CD4-positive, alpha-beta T cell treated with Interleukin-15 for 4 hours (primary cell): ENCODE measurements around the gene GTSE1.
A peak's percentile ranks its signal among the peaks of the same experiment; 100 is the strongest.

Experiments
- DNase-seq: peaks from one replicate; pipeline ENCODE4 v3.0.0-alpha.2; 2020; ENCODE audit warnings: low spot score

The GTSE1 gene

DNA sequence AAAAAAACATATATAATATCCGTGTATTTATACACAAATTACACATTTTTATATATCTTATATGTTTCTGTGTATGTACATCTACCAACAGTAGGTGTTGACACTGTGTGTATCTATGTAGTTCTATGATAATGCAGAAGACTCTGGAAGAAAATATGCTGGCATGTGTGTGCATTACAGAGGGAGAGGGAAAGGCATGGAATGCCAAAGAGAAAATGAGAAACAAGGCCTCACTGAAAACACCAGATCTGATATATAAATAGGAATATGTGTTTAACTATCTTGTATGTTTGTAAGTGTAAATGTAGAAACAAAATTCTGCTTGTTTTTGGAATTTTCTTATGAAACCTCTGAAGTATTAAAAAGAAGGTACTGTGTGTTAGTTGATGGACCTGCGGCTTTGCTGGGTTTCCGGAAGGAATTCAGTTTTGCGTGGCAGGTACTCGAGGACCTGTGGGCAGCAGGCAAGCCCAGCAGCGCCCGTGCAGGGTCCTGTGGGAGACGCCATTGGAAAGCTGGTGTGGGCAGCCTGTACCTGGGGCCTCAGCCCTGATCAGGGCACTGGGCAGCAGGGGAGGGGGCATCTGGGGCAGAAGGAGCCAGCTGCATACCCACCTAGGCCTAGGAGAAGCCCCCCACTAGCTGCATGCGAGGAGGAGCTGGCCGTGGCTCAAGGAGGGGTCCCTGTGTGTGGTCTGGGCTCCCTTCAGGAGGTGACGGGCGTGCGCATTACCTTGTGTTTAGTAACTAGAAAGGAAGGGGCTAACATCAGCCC lies 31.2 kb downstream of the GTSE1 start:
- DNase-seq, result no peak

DNA sequence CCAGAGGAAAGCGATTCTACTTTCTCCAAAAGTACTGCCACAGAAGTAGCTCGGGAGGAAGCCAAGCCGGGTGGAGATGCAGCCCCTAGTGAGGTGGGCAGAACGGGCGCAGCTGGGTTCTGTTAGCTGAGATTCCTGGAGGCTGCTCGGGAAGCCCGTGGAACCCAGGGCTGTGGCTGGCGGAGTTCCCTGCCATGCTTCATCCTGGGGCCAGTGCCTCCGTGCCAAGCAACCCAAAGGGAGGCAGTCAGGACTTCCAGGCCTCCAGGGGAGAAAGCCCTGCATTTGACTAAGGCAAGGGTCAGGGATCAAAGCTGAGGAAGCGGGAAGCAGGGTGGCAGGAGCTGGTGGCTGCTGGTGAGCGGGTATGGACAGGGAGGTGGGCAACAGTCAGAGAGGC lies 32.1 kb downstream of the GTSE1 start:
- no peak for DNase-seq

DNA sequence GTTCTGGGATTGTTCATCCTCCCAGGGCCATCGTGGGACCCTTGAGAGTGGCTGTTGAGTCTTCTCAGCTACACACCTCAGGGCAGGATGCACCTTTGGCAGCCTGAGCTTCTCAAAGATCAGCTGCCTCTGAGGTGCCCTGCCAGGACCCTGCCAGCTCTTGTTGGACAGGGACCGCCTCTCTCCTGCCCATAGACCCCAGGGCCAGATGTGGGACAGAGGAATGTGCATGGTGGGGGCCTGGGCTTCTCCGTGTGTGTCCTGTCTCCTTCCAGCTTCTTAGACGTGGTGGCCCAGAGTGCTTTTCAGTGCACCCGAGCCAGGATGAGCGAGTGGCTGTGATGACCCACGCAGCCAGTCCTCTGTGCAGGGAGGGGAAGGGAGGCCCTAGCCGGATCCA lies 32.9 kb downstream of the GTSE1 start:
- no peak for DNase-seq

DNA sequence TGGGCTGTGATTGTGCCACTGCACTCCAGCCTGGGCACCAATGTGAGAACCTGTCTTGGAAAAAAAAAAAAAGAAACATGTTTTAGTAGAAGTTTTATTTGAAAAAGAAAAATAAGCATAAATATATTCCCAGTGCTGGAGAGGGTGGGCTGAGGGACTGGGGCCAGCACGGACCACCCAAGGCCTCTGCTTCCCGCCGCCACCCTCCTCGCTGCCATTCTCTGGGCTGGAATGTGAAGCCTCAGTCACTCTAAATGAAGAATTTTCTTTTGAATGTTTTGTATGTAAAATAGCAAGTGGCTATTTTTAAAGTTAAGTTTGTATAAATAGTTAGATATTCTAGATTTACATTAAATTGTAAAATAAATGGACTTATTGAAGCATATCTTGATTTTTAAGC lies 33.8 kb downstream of the GTSE1 start:
- no peak for DNase-seq

DNA sequence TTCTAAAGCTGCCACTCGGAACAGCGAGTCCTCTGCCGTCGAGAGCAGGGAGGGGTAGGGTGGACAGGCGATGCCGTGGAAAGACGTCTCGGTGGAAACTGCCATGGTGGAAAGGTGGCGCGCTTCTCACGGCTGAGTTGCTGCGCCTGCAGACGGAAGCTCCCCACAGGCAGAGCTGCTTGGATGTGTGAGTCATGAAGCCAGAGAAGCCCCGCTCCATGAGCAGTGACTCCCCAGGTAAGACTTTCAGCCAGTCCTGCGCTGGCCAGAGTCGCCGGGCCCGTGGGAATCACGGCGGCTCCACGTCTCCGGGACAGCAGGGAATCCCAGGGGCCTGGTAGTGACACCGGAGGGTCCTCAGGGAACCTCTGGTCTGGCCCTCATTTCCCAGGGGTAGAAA lies 34.8 kb downstream of the GTSE1 start:
- DNase-seq, result no peak

DNA sequence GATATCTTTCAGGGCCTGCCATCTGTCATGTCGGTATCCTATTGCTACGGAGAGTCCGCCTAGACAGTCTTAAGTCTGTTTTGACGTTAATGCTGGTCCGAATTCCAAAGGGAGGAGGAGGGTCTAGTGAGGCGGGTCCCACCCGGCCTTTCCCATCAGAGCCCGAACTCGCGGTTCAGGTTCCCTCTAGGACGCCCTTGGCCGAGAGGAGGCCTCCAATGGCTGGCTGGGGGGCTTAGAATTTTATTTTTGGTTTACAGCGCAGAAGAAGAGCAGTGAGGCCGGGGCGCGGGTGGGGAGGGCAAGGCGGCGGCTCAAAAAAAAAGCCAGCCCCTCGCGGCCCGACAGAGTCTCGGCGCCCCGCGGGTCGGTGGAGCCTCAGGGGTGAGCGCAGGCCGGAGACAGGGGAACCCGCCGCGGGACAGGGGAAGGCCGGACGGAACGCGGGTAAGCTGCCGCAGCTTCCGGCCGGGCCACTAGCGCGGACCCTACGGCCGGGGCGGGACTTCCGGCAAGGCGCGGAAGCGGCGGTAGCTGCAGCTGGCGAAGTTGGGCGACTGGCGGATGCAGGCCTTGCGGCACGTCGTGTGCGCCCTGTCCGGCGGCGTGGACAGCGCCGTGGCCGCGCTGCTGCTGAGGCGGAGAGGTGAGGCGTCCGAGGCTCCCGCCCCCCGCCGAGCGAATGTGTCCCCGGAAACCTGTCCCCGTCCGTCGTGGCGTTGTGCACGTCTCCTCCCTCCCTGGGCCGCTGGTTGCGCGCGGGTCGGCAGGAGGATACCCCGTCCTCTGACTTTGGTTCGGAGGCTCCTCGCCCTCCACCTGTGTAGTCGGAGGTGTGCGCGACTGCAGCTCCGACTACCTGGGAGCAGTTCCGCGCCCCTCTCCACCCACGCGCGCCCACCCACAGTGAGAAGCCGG lies 38.8 kb downstream of the GTSE1 start, which contains the start of gene TRMU:
Gene TRMU (plus strand): TSS at position 514 of the 918 bp plus-strand sequence. CDS start 51 bp downstream, at position 565.
- DNase-seq, result peak; percentile 72

DNA sequence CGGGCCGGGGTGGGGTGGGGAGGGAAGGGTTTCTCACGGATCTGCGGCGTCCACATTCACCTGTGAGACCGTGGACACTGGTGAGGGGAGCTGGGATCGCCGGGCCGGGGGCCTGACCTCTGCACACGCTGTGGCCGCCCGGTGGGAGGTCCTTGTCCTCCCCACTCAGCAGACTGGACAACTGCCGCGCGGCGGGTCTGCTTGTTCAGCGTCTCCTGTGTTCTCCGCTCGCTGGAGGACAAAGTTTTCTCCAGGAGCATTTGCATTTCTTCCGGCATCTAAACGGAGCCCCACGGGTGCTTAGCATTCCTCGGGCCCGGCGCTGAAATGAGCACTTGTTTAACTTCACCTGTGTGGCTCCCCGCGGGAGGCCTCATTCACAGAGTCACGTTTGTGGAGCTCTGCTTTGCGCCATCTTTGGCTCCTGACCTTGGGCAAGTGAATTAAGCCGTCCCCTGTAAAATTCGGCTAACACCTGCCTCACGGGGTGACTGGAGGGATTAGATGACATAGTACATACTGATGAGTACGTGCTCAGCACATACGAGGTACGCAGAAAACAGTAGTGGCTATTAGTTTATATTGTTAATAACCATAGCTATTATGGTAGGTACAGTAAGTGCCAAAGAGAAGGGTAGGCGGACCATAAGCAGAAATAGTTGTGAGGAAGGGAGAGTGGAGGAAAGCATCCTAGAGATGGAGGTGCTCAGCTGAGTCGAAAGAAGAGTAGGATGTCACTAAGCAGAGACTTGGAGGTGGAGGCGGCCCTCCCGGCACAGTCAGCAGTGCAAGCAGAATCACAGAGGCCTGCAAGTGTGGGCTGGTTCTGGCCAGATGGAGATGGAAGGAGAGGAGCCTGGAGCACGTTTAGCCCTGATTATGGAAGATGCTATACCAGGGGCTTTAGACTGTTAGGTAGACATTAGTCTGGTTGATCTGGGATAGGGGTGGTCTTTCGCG lies 39.7 kb downstream of the GTSE1 start:
- no peak for DNase-seq

DNA sequence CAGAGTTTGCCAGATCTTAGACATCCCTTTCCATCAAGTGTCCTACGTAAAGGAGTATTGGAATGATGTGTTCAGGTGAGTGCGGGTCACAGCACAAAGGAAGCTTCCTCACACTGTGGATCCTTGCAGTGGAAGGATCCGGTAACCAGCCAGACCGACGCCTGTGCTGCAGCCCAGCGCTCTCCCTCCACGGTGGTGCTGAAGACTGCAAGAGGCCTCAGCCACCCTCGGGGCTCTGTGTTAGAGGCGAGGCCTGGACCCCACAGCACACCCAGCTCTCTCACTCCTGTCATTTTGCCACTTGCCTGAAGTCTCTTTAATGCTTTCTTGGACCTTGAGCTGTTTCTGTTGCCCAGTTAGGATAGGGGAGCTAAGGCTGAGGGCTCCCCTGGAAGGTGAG lies 41.2 kb downstream of the GTSE1 start:
- no peak for DNase-seq

DNA sequence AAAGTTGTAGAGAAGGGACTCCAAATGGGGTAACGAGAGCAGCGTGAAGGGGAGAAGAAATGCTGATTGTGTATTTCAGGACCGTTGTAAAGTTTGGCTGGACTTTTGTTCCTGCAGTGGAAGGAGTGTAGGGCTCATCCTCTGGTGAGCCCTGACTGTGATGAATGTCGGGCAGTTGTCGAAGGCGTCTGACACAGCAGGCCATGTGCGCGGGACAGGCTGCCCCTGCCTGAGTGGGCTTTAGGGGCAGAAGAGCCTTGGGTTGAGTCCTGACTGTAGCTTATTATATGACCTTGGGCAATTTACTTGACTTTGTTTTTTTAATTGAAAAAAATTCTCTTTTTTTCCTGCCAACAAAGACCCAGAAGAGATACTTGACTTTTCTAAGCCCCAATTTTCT lies 42.0 kb downstream of the GTSE1 start:
- no peak for DNase-seq

DNA sequence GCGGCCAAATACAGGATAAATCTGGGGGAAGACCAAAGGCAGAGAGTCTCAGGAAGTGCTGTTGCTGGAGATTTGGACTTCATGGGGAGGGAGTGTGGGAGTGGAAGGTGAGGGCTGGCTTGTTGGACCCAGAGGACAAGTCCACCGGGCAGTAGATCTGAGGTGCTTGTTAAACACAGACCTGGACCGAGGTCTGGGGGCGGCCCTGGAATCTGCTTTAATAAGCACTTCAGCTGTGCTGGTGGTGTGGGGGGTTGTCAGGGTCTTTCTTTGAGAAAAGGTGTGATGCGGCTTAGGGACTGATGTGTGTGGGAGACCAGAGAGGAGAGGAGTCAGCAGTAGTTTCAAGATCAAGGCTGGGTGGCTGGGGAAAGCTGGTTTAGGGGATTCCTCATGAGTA lies 43.3 kb downstream of the GTSE1 start:
- DNase-seq, result no peak

DNA sequence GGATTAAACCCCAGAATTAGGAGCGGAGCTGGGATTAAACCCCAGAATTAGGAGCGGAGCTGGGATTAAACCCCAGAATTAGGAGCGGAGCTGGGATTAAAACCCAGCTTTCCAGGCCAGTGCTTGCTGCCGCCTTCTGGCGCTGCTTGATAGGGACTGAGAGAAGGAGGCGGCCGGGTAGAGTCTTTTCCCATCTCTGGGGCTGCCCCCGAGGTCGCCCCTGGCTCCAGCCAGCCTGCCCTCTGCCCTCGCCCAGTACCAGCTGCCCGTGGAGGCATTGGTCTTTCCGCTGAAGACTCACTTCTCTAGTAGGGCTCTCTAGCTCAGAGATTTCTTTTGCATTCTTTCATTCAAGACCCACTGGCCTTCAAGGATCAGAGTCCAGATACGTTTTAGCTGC lies 44.0 kb downstream of the GTSE1 start:
- no peak for DNase-seq

DNA sequence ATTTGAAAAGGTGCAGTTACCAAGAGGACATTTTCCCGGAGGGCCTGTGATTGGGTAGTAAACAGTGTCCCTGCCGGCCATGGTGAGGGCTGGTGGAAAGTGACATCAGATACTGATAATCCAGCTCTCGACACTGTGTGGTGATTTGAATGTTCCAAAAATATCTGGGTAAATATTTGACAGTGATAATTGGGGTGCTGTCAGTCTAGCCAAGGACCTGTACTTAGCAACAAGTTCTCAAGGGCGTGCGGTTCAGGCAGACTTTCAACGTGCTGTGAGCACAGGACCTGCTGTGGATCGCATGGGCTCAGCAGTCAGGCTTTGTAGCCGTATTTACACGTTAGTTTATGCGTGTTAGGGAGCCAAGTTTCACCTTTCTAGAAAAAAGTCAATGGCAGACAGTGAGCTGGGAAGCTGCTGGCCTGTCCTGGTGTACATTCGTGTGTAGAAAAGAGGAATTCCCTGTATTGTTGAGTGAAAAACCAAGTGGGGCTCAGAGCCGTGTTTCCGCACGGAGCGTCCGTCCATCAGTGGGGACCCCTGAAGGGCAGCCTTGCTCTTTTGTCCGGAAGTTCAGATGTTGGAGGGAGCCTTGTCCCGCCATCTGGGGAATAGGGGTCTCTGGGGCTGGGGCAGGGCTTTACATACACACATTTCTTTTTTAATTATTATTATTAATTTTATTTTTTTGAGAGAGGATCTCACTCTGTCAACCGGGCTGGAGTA lies 50.2 kb downstream of the GTSE1 start:
- DNase-seq, result no peak

DNA sequence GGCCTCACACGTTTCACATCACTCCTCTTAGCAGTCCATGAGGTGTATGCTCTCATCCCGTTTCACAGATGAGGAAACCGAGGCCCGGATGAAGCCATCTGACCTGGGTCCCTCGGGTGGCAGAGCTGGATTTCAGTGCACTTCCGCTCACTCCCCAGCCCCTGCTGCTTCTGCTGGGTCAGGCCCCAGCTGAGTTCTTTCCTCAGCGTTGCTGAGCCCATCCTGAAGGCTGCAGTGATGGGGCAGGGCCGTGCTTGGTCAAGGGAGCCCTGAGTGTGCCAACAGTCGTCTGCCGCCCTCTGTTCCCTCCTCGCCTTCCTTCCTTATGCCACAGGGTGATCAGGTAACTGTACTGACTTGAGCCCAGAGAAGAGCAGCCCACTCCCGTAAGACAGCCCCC lies 51.0 kb downstream of the GTSE1 start:
- no peak for DNase-seq

DNA sequence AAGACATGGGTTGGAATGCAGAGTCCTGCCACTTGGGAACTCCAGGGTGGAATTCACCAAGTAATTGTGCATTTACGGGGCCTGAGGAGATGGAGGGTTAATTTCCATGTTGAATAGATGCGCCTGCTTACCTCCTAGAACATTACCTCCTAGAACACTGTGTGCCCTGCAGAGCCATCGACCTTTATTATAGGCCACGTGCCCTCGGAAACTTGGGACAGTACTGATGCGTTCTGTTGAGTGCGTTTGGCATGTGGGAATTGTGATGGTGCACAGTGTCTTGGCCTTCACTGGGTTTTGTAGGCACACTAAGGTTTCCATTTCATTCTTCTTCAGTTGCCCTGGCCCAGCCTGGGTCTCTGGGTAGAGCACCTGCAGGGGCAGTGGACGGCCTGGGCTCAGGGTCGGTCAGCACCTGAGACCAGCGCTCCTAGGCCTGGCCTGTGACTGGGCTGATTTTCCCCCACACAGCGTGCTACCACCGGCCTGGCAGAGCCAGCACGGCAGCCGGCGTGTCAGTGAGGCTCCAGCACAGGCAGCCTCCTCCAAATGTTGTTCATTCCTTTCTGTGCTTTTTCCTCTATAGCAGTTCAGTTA lies 51.5 kb downstream of the GTSE1 start:
- no peak for DNase-seq

DNA sequence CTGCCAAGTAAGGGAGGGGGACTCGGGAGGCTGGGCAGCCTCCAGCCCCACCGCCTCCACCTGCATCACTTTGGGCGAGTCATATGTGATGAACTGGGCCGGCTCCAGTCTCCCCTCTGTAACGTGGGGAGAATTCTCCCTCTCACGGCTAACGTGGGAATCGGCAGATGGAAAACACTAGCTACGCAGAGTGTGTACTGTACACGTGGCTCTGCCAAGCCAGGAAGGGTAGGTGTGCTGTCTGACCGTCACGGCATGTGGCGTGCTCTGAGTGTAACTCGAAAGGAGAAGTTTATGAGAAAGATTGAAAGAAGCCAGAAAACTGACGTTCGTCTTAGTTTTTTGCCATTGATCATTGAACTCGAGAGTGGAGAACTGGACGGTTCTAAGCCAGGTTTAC lies 52.6 kb downstream of the GTSE1 start:
- DNase-seq, result no peak

DNA sequence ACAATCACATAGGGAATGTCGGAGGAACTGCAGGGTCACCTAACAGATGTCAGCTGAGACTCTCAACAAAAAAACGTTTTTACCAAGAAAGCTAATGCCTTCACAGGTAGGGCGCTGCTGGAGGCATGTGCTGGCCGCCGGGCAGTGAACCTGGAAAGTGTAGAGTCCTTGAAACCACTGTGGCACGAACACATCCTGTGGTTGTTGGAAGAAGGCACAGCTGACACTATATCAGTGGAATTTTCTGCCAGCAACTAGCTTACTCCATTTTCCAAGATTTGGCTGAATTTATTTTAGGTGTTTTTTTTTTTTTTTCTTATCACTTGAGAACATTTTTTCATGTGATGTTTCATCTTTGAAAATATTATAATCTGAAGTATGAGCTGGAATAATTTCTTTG lies 53.0 kb downstream of the GTSE1 start:
- no peak for DNase-seq

DNA sequence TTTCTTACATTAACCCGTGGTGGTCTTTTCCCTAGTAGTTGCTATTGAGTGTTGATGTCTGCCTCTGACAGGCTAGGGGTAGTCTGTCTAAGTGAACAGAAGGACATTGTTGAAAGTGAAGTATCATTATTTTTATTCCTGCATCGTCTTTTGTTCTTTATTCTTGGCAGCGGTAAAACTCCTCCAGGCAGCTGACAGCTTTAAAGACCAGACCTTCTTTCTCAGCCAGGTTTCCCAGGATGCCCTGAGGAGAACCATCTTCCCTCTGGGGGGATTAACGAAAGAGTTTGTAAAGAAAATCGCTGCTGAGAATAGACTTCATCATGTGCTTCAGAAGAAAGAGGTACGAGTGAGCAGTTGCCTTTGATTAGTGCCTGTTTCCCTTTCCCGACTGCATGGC lies 53.5 kb downstream of the GTSE1 start:
- DNase-seq, result no peak

DNA sequence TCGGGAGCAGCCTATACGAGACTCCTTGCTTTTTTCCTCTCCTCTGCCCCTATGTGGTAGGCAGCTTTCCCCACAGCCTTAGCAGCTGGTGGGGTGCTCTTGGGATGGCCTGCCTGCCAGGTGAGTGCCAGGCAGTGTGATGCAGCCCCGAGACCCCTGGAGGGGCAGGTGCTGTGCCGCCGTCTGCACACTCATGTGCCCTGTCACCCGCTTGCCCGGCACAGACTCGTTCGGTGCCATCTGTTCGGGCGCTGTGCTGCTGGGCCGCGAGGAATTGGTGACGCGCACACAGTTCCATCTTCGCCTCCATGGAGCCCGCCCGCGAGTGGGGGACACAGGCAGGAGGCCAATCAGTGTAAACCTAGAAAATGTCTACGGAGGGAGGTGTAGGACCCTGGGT lies 54.0 kb downstream of the GTSE1 start:
- no peak for DNase-seq

DNA sequence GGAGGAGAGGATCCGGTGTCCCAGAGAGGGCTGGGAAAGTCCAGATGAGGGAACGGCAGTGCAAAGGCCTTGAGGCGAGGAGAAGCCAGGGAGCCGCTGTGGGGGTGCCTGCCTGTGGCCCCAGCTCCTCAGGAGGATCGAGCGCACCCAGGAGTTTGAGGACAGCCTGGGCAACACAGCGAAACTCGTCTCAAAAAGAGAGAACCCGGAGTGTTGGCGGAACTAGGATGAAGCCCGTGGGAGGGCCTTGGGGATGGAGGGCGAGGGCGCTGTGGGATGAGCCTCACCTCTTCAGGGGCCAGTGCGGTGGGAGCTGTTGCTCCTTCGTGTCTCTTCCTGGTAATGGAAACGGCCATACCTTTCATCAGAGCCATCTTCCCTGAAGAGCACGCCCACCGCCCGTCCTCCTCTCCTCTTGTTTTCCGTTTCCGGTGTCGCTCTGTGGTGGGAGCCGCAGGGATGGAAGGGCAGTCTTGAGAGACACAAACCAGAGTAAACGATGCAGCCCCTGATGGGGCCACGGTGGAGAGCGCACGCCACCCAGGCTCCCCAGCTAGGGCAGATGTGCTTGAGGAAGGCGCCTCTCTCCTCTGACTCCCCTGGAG lies 54.6 kb downstream of the GTSE1 start:
- DNase-seq, result no peak

DNA sequence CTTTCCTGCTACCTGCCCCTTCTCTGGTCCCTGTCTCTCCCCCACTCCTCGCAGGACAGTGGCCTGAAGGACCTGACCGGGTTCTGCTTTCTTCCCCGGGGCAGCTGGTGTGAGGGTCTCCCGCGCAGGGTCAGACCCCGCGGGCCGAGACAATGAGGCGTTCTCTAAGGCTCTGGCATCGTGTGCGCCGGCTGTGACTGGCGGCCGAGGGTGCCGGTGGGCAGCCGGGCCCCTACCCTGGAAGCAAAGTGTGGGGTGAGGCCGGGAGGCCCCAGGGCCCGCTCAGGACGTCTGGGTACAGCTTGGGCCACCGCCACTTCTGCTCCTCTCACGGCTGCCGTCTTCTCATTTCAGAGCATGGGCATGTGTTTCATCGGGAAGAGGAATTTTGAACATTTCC lies 55.1 kb downstream of the GTSE1 start:
- DNase-seq, result no peak

DNA sequence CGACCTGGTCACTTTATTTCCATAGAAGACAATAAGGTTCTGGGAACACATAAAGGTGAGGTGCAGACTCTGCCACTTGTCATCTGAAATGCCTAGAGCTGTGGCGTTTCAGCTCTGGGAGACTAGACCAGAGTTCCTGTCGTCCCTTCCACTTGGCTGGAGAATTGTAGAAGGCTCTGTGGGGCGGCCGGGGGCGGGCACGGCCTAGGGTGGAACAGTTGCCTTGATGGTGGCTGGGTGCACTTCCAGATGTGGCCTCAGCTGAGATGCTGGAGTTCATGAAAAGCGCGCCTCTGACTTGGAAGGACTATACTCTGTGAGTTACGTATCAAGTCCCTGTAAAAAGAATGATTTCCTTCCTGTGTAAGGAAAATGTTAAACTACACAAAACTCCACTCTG lies 55.6 kb downstream of the GTSE1 start:
- no peak for DNase-seq
